ENCODE measurements around the gene U2AF2. TPM values are rescaled to one million over a fixed set of nuclear protein-coding genes. Genes with fewer than 3 reads are reported as not detected.
A peak's percentile ranks its signal among the peaks of the same experiment; 100 is the strongest.

Gene U2AF2
- total RNA-seq, 2 donors from 2014 or later, result 254 to 333 TPM

DNA sequence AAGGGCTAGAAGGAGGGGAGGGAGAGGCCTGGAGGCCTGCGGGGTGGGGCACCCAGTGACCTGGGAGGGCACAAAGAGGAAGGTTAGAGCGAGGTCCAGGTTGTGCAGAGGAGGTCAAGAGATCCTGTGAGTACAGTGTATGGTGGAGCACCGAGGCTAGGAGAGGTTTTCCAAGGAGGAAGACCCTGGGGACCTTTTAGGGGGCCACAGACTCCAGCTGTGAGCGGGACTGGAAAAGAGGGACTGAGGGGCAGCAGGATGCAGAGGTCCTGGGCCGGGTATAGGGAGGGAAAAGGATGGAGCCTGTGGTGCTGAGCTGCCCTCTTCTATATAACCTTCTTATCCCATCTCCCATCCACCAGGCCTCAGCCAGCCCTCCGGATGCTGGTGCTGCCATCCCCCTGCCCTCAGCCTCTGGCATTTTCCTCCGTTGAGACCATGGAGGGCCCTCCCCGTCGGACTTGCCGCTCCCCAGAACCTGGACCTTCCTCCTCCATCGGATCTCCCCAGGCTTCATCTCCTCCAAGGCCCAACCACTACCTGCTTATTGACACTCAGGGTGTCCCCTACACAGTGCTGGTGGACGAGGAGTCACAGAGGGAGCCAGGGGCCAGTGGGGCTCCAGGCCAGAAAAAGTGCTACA is 10.5 kb upstream of the U2AF2 start:
- no peak for ATAC-seq (replicated peaks)
- Mint-ChIP-seq H3K4me1 (peaks cover 13% of the 10 kb centered on the region), H3K4me3 (peak overlapping the region; percentile 96)

DNA sequence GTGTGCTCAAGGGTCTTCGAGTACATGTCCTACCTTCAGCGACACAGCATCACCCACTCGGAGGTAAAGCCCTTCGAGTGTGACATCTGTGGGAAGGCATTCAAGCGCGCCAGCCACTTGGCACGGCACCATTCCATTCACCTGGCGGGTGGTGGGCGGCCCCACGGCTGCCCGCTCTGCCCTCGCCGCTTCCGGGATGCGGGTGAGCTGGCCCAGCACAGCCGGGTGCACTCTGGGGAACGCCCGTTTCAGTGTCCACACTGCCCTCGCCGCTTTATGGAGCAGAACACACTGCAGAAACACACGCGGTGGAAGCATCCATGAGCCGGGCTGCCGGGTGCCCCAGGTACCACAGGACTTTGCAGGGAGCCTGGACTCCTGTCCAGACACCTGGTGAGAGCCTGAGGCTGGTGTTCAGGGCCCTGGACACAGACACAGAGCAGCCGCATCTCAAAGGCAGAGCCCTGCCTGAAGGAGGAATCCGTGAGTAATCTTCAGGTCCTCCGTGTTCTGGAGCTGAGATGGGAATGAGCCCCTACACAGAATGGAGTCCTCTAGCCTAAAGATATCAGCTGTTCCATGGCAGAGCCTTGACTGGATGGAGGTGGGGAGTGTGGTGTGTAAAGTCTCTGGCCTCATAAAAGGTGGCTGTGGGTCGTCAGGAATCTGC is 9.9 kb upstream of the U2AF2 start:
- no peak for ATAC-seq (replicated peaks)
- no peaks in the 10 kb centered on the region for H3K9me3 Mint-ChIP-seq
- no peaks in the 10 kb centered on the region for H3K27me3 Mint-ChIP-seq
- peaks cover 73% of the 10 kb centered on the region for H3K36me3 Mint-ChIP-seq (ENCODE audit: low read depth)
- H3K4me1 Mint-ChIP-seq, result peaks cover 19% of the 10 kb centered on the region
- peak overlapping the region; percentile 96 for H3K4me3 Mint-ChIP-seq
- peak overlapping the region; percentile 98 for H3K27ac Mint-ChIP-seq

More for the DNA sequence above, 10.5 kb upstream of the U2AF2 start:
- Mint-ChIP-seq H3K36me3 (ENCODE audit: low read depth) (peaks cover 66% of the 10 kb centered on the region), H3K27me3 (no peaks in the 10 kb centered on the region), H3K27ac (peak overlapping the region; percentile 98), H3K9me3 (no peaks in the 10 kb centered on the region)

DNA sequence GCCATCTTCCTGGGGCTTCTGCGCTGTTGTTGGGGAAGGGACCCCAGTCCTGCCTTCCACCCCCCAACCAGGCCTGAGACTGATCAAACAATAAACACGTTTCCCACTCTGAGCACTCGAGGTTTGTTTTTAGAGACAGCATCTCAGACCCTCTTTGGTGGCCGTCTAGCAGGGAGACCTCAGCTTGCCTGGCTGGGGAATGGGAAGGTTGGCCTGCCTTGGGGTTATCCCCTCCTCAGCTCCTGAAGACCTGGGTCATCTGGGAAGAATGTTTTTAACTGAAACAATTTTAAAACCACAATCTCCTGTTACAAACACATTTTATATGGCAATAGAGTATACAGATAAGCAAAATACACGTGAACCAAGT is 9.3 kb upstream of the U2AF2 start:
- peaks cover 24% of the 10 kb centered on the region for H3K4me1 Mint-ChIP-seq
- H3K27ac Mint-ChIP-seq, result peak overlapping the region; percentile 54
- no peaks in the 10 kb centered on the region for H3K27me3 Mint-ChIP-seq
- H3K4me3 Mint-ChIP-seq, result peak overlapping the region; percentile 96
- no peak for ATAC-seq (replicated peaks)
- no peaks in the 10 kb centered on the region for H3K9me3 Mint-ChIP-seq
- H3K36me3 Mint-ChIP-seq (ENCODE audit: low read depth), result peaks cover 72% of the 10 kb centered on the region

DNA sequence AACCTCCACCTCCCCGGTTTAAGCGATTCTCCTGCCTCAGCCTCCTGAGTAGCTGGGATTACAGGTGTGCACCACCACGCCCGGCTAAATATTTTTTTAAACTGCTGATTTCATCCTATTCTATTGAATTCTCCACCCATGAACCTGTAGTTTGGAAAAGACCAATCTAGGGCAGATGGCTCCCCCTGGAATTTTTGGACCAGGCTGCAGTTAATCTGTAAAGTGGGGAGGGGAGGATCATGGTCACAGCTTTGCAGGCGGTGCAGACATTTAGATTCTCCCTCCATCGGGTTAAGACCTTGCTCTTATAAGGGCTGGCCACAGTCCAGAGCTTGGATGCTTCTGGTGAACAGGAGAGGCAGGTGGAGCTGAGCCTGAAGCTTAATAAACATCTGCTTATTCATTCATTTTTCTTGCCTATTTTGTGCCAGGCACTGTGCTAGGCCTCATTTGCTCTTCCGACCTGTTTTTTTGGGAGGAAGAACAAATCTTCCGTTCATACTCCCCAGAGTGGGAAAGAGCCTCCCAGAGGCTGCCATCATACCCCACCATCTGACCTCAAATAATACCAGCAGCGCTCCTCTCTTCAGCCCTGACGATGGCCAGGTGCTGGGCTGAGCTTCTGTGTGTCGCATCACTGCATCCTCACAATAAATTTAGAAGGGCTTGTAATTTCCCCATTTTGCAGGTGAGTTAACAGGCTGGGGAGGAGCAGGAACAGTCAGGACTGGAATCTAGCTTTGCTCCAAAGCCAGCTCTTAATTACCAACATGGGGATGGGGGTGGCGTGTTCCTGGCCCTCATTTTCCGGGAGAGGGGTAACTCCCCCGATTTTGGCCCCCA is 7.7 kb upstream of the U2AF2 start:
- no peaks in the 10 kb centered on the region for H3K9me3 Mint-ChIP-seq
- H3K4me1 Mint-ChIP-seq, result peaks cover 19% of the 10 kb centered on the region
- H3K27ac Mint-ChIP-seq, result peak overlapping the region; percentile 12

DNA sequence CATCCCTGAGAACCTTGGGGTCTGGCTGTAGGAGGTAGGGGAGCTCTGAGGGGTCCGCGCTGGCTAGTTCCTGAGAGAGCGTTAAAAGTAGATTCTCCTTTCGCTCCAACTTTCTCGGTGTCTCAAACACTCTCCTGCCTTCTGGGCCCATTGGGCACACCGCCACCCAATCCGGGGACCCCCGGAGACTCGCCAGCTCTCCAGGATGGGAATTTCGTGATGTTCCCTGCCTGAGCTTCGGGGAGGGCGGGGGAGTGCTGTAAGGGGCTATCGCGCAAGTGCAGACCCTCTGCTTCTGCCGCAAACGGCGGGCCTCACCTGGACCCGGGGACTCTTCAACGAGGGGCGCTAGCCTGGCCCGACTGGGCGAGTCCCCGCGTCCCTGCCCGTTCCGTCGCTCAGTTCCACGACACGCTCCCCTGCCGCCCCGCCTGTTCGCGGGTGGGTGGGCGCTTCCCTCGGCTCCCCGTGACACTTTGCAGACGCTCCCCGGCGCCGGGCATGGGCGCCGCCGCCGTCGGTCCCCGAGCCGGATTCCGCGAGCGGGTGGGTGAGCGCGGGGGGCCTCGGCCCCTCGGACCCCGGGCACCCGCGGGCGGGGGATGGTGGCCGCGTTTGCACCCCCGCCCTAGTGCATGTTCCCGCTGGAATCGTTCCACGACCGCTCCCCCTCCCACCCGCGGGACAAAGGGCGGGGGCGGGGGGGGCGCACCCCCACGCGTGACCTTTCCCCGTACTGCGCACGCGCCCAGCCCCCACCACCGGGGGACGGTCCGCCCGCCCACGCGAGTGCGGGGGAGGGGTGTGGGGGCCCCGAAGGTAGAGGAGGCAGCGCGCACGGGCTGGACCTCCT is 6.9 kb upstream of the U2AF2 start, which contains the start of gene CCDC106:
Gene CCDC106 (plus strand): TSS at position 481 of the 853 bp plus-strand sequence. CDS start 835 bp downstream, outside the sequence.
- Mint-ChIP-seq H3K4me1 (peaks cover 17% of the 10 kb centered on the region), H3K4me3 (peak within 1 kb of the TSS; percentile 65), H3K27ac (peak within 1 kb of the TSS; percentile 46), H3K36me3 (ENCODE audit: low read depth) (peaks cover 59% of the 10 kb centered on the region), H3K27me3 (no peaks in the 10 kb centered on the region), H3K9me3 (no peaks in the 10 kb centered on the region)
- no peak for ATAC-seq (replicated peaks)

More for the DNA sequence above, 7.7 kb upstream of the U2AF2 start:
- Mint-ChIP-seq H3K27me3 (no peaks in the 10 kb centered on the region), H3K36me3 (ENCODE audit: low read depth) (peaks cover 62% of the 10 kb centered on the region), H3K4me3 (peak overlapping the region; percentile 58)
- ATAC-seq (replicated peaks), result no peak

DNA sequence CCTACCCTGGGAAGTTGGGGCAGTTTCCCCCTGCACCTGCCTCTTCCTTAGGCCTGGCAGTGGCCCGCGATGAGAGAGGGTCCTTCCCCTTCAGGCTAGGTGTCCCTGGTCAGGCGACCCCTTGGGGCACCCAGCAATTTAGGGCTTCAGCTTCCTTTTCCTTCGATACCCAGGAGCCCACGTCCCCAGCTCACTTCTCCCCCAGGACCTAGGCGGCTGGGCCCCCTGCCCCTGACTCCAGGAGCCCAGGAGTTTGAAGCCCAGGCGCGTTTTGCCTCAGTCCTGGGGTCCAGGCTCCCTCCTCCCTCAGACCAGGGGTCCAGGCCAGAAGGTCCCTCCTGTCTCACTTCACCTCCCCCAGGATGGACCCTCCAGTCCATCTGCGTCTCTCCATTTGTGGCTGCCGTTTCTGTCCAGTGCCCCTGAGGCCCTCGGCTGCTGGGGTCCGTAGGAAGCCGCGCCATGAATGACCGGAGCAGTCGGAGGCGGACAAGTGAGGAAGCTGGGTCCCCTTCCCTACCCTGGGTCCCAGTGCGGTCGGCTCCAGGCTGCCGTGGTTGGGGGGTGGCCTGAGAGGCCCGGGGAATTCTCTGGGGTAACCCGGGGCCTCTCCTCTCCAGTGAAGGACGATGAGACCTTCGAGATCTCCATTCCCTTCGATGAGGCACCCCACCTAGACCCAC is 6.1 kb upstream of the U2AF2 start:
- H3K27ac Mint-ChIP-seq, result peak overlapping the region; percentile 46
- no peaks in the 10 kb centered on the region for H3K27me3 Mint-ChIP-seq
- H3K36me3 Mint-ChIP-seq (ENCODE audit: low read depth), result peaks cover 55% of the 10 kb centered on the region
- H3K9me3 Mint-ChIP-seq, result no peaks in the 10 kb centered on the region
- H3K4me3 Mint-ChIP-seq, result peak overlapping the region; percentile 65
- no peak for ATAC-seq (replicated peaks)
- peaks cover 12% of the 10 kb centered on the region for H3K4me1 Mint-ChIP-seq

DNA sequence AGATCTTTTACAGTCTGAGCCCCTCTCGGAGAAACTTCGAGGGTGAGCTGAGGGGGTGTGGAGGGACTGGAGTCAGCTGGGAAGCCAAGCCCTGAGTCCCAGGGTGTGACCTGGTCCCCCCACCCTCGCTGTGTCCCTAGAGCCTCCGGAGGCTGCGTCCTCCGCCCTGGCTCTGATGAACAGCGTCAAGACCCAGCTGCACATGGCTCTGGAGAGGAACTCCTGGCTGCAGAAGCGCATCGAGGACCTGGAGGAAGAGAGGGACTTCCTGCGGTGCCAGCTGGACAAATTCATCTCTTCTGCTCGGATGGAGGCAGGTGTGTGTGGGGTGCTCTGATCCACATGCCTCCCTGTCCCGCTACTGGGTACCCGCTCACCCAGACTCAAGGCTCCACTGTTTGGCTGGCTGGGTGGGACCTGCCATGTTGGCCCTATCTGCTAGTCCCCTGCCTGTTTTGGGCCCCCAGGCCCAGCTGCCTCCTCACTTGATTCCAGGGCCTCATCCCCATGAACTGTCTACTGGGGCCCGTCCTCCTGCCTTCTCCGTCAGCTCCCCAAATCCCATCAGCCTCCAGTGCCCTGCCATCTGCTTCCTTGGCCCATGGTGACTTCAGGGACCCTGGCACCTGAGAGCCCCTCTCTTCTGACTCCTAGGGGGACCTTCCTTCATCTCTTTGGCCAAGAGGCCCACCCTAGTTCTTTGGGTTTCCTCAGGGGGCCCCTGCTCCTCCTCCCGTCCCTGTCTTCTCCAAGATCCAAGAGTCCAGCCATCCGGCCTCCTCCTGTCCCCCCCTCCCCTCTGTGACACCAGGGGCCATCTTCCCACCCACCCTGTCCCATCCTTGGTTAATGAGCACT is 5.3 kb upstream of the U2AF2 start:
- no peak for ATAC-seq (replicated peaks)

DNA sequence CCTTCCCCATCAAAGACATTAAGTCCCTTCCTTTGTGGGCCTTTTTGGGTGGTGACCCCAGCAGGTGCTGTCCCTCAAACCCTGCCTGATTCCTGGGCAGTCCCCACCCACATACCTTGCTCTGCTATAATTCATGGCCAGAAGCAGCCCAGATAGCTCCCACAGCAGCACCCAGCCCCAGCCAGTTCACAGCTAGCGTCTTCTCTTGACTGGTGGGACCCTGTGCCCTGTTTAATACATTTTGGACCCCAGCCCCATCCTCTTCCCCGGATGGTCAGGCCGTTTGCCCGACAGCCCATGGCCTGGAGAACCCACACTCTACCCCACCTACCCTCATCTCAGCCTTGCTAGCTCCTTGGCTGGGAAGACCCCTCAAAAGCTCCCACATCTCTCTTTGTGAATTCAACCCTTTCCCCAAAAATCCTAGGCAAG is 4.7 kb upstream of the U2AF2 start:
- Mint-ChIP-seq H3K4me1 (peaks cover 12% of the 10 kb centered on the region), H3K9me3 (no peaks in the 10 kb centered on the region), H3K27me3 (no peaks in the 10 kb centered on the region), H3K27ac (peak overlapping the region; percentile 46), H3K36me3 (ENCODE audit: low read depth) (peaks cover 51% of the 10 kb centered on the region), H3K4me3 (peak overlapping the region; percentile 49)
- ATAC-seq (replicated peaks), result no peak

More for the DNA sequence above, 5.3 kb upstream of the U2AF2 start:
- H3K27ac Mint-ChIP-seq, result peak overlapping the region; percentile 46
- peaks cover 12% of the 10 kb centered on the region for H3K4me1 Mint-ChIP-seq
- no peaks in the 10 kb centered on the region for H3K27me3 Mint-ChIP-seq
- H3K9me3 Mint-ChIP-seq, result no peaks in the 10 kb centered on the region
- H3K4me3 Mint-ChIP-seq, result peak overlapping the region; percentile 65
- H3K36me3 Mint-ChIP-seq (ENCODE audit: low read depth), result peaks cover 55% of the 10 kb centered on the region

DNA sequence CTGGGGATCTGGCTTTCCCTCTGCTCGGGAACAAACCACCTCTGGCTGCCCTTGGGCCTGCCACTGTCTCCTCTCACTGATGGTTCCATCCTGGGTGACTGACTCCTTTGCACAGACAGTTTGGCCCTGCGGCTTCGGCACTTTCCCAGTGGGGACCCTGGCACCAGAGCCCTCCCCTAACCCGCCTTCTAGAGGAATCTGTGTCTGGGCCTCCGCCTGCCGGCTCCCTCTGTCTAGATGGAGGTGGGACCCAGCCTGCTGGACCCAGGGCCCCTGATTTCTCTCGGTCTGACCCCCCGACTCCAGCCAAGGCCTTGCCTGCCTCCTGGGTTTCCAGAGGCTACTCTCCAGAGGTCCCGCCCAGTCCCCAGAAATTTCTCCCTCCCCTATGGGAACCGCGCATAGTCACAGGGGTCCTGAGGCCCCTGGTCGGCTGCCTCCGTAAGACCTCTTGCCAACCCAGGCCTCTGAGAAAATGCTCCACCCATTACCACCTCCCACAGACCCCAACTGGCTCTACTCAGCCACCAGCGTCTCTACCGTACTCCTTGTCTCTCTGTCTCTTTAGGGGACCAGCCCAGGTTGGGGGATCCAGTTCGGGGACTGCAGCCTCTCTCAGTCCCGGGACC is 4.1 kb upstream of the U2AF2 start:
- Mint-ChIP-seq H3K4me1 (peaks cover 12% of the 10 kb centered on the region), H3K27ac (peak overlapping the region; percentile 46), H3K9me3 (no peaks in the 10 kb centered on the region), H3K4me3 (peak overlapping the region; percentile 49), H3K27me3 (no peaks in the 10 kb centered on the region), H3K36me3 (ENCODE audit: low read depth) (peaks cover 51% of the 10 kb centered on the region)
- no peak for ATAC-seq (replicated peaks)

DNA sequence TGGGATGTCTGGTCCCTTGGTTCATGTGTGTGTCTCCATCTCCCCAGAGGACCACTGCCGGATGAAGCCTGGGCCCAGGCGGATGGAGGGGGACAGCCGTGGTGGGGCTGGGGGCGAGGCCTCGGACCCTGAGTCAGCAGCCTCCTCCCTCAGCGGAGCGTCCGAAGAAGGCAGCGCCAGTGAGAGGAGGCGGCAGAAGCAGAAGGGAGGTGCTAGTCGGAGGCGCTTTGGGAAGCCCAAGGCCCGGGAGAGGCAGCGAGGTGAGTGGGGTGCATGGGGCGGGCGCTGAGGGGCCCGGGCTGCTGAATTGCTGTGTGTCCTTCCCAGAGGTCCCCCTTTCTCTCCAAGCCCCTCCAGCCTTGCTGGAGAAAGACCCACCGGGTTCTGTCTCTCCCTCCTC is 3.6 kb upstream of the U2AF2 start:
- no peak for ATAC-seq (replicated peaks)
- Mint-ChIP-seq H3K4me3 (peak overlapping the region; percentile 49), H3K27me3 (no peaks in the 10 kb centered on the region), H3K4me1 (peaks cover 12% of the 10 kb centered on the region), H3K9me3 (no peaks in the 10 kb centered on the region), H3K27ac (peak overlapping the region; percentile 46), H3K36me3 (ENCODE audit: low read depth) (peaks cover 51% of the 10 kb centered on the region)

DNA sequence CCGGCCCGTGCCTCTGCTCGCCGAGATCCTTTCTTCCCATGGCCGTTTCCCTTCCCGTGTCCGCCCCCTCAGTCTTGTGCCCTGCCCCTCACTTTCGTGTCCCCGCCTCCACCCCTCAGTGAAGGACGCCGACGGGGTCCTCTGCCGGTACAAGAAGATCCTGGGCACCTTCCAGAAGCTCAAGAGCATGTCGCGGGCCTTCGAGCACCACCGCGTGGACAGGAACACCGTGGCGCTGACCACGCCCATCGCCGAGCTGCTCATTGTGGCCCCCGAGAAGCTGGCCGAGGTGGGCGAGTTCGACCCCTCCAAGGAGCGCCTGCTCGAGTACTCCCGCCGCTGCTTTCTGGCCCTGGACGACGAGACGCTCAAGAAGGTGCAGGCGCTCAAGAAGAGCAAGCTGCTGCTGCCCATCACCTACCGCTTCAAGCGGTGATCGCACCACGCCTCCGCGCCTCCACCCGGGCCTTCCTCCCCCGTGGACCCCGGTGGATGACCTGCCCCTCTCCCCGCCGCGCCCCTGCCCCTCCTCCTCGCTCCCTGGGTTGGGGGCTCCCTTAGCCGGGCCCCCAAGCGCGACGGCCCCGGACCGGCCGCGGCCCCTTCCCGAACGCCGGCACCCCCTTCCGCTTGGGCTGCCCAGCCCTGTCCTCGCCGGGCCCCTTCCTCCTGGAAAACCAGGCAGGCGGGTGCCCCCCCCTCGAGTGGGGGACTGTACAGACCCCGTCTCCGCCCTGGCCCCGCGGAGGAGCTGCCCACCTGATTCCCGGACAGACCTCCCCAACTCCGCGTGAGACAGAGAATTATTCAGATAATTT is 2.3 kb upstream of the U2AF2 start:
- no peak for ATAC-seq (replicated peaks)
- H3K4me3 Mint-ChIP-seq, result no peak overlapping the region
- peaks cover 51% of the 10 kb centered on the region for H3K36me3 Mint-ChIP-seq (ENCODE audit: low read depth)
- H3K27me3 Mint-ChIP-seq, result no peaks in the 10 kb centered on the region
- H3K27ac Mint-ChIP-seq, result no peak overlapping the region
- peaks cover 16% of the 10 kb centered on the region for H3K4me1 Mint-ChIP-seq
- no peaks in the 10 kb centered on the region for H3K9me3 Mint-ChIP-seq
